Suprapubic skin (tissue), 4 donors: ENCODE results near the gene SESN1.

Source experiments
- EP300 ChIP-seq: sonication (generic); formaldehyde crosslinking; IDR thresholded peaks from one replicate; pipeline ENCODE4 v1.6.1; 2017; ENCODE audit warnings: antibody characterized with exemption
- POLR2A ChIP-seq, 2 donors: fragments of 450-650 bp; IDR thresholded peaks; one replicate each; pipeline ENCODE4 v1.6.1; 2017; ENCODE audit warnings: antibody characterized with exemption in 2 of 2, mild to moderate bottlenecking in 2 of 2, moderate library complexity in 2 of 2
- POLR2AphosphoS5 ChIP-seq, 3 donors: sonication (generic); formaldehyde crosslinking; IDR thresholded peaks; one replicate each; pipeline ENCODE4 v1.6.1; 2017; ENCODE audit warnings: antibody characterized with exemption in 3 of 3
- TF ChIP-seq, protein P1 (sequence below), 2 donors: fragments of 200-600 bp in 1 of 2; fragments of 450-650 bp in 1 of 2; sonication (generic) in 1 of 2; IDR thresholded peaks; one replicate each; pipeline ENCODE4 v1.5.1; 2016 to 2019; ENCODE audit warnings: antibody characterized with exemption in 2 of 2, mild to moderate bottlenecking in 1 of 2, moderate library complexity in 1 of 2

GRCh38 chr6:109096208-109096607 lies 1.6 kb upstream of the SESN1 start:
- TF ChIP-seq POLR2AphosphoS5 (IDR thresholded peaks at IDR 0.05), result no peak
- TF ChIP-seq, protein P1, sequence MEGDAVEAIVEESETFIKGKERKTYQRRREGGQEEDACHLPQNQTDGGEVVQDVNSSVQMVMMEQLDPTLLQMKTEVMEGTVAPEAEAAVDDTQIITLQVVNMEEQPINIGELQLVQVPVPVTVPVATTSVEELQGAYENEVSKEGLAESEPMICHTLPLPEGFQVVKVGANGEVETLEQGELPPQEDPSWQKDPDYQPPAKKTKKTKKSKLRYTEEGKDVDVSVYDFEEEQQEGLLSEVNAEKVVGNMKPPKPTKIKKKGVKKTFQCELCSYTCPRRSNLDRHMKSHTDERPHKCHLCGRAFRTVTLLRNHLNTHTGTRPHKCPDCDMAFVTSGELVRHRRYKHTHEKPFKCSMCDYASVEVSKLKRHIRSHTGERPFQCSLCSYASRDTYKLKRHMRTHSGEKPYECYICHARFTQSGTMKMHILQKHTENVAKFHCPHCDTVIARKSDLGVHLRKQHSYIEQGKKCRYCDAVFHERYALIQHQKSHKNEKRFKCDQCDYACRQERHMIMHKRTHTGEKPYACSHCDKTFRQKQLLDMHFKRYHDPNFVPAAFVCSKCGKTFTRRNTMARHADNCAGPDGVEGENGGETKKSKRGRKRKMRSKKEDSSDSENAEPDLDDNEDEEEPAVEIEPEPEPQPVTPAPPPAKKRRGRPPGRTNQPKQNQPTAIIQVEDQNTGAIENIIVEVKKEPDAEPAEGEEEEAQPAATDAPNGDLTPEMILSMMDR (IDR thresholded peaks at IDR 0.05), result no peak
- no peak for TF ChIP-seq POLR2A (IDR thresholded peaks at IDR 0.05)
- no peak for TF ChIP-seq EP300
